SIG-M5 treated with dmso at 0.1 percent for 504 hours (cell line): ENCODE data around the gene RPLP2.

Experiments
- DNase-seq: peaks from one replicate; lab custom pipeline; 2025; ENCODE audit not compliant: unreplicated experiment; lab: John Stamatoyannopoulos, UW

RPLP2 gene

DNA sequence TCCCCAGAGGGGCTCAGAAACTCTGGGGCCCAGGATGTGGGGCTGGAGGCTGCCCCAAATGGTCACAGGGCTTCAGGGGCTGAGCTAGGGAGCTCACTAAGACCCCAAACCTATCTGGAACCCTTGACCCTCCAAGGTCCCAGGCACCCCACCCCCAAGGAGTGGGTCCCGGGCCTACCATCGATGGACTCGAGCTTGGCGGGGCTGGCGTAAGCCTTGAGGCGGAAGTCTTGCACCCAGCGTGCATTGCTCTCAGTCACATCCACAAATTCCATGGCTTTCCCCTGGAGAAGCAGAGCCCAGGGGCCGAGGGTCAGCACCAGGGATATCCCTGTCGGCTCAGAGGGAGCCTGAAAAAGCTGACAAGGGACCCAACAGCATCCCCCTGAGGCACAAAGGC is 35.9 kb upstream of the RPLP2 start:
- DNase-seq, result no peak

DNA sequence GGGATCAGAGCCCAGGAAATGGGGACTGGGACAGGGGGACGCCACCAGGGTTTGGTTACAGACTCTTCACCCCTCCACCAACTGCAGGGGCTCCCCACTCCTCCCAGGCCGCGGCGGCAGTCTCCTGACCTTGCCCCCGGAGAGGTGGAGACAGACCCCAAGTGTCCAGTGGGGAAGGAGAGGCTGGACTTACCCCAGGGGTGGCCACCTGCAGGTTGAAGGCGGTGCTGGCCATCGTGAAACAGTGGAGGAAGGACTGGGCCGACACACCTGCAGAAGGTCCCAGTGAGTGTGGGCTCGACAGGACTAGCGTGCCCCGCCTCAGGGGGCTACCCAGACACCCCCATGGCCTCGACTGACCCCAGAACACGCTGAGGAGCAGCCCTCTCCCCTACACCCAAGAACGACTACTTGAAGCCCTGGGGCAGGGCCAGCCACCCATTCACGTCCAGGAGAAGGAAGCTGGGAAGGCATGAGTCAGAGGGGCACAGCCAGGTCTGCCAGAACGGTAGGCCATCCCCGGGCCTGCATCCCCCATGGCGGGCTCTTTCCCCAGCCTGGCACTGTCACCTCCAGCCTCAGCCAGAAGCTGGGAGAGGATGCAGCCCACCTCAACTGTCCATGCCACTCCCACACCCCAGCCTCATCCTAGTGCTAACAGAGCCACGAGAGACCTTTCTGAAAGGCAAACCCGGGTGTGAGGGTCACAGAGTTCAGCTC is 34.7 kb upstream of the RPLP2 start:
- DNase-seq, result no peak

DNA sequence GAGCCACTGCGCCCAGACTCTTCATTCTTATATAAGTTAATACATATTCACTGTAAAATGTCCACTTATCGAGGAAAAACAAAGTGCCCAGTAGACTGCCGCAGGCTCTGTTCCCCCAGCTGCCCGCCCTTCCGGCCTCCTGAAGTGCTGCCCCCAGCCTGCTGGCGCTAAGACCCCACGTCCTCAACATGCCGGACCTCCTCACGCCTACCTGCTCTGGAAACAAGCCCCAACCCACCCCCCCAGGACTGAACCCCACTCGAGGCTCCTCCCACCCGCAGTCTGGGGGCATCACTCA is 33.6 kb upstream of the RPLP2 start:
- DNase-seq, result no peak

GRCh38 chr11:776561-777287 is 33.0 kb upstream of the RPLP2 start:
- DNase-seq, result peak; percentile 35

GRCh38 chr11:777288-778255 is 32.2 kb upstream of the RPLP2 start, which contains the start of gene GATD1:
Gene GATD1 (minus strand): TSS chr11:777487. CDS start chr11:777462, 25 bp downstream.
- peak; percentile 71 for DNase-seq

DNA sequence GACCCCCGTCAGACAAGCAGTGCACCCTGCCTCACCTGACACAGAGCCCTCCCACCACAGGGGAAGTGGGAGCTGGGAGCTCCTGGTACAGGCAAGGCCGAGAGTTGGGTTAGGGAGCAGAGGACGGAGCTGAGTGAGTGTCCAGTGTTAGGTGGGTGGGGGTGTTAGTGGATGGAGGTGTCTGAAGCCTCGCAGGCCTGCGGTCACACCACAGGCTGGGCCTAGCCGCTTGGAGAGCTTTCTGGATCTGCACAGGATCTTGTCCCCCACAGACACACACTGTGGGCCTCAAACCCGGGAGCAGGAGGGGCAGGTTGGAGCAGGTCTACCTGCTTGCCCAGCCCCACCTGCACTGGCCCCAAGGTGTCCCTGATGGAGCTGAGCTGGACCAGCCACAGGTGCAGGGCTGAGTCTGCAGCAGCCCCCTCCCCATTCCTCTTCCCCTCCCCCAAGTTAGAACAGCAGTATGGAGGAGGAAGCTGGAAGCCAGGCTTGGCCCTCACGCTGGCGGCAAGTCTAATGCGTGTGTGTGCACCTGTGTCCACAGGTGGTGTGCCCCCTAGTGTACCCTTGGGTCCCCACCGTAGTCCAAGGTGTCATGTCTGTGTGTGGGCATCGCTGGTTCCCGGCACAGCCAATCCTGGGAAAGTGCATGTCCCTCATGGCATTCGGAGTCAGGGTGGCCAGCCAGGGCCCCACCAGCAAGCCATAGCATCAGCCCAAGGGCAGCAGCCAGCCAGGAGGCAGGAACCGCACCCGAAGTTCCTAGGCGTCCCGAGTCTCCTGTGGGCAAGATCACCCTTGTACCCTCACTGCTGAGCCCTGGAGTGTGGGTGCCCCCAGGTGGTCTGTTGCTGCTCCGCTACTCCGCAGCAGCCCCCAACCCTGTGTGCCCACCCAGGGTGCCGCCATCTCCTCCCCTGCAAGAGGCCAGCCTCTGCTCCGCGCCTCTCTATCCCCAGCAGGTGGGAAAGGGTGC is 30.5 kb upstream of the RPLP2 start:
- DNase-seq, result no peak

DNA sequence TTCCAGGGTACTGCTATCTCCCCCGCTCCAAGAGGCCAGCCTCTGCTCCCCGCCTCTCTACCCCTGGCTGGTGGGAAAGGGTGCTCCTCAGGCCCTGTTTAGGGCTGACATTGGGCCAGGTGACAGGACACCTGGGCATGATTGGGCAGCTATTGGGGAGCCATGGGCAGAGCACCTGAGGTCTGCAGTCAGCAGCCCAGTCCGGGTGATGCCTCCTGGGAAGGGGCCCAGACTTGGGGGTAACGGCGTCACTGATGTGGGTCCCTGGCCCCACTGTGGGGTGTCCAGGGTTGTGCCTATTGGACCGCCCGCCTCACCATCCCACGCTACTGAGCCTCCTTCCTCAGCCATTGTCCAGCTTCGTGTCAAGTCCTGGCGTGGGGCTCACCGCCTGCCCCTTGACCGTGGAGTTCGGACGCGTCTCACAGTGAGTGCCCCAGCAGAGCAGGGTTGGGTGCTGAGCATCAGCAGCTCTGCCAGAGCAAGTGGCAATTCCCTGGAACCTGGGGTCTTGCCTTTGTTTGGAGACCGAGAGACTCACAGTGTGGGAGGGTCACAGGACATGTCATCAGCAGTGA is 29.7 kb upstream of the RPLP2 start:
- DNase-seq, result no peak

DNA sequence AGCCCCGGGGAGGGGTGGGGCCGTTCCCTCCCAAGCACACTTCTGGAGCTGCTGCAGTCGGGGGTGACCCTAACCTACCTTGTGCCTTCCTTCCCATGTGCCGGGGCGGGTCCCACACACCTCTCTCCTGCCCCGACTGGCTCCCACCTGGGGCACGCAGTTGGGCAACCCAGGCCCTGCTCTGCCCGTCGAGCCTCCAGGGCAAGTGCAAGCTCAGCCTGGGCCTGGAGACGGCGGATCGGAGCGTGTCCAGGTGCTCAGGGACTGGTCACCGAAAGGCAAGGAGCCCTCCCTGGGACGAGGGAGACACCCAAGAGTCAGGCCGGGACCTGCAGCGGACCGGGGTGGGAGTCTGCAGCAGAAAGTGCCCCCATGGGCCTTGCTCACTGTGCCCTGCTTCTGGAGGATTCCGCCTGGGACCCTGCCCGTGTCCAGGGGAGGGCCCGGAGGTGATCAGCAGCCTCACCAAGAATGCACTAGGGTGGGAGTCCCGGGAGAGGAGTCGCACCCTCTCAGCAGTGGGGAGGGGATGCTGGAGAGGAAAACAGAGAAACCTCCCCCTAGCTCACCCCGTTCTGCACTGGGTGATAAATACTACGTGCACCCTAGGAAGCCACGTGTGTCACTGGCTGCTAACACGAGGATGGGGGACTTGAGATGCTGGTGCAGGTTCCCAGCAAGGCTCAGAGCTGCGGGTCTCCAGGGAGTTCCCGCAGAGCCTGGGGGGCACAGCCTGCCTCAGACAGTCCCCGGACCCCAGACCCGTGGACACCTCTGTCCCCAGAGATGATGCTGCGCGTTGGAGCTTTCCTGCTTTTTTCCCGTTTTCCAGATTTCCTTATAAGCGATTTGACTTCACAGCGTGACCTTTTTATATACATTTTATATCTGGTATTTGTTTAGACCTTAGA is 27.2 kb upstream of the RPLP2 start:
- no peak for DNase-seq

GRCh38 chr11:783581-784015 is 26.2 kb upstream of the RPLP2 start:
- DNase-seq, result no peak

DNA sequence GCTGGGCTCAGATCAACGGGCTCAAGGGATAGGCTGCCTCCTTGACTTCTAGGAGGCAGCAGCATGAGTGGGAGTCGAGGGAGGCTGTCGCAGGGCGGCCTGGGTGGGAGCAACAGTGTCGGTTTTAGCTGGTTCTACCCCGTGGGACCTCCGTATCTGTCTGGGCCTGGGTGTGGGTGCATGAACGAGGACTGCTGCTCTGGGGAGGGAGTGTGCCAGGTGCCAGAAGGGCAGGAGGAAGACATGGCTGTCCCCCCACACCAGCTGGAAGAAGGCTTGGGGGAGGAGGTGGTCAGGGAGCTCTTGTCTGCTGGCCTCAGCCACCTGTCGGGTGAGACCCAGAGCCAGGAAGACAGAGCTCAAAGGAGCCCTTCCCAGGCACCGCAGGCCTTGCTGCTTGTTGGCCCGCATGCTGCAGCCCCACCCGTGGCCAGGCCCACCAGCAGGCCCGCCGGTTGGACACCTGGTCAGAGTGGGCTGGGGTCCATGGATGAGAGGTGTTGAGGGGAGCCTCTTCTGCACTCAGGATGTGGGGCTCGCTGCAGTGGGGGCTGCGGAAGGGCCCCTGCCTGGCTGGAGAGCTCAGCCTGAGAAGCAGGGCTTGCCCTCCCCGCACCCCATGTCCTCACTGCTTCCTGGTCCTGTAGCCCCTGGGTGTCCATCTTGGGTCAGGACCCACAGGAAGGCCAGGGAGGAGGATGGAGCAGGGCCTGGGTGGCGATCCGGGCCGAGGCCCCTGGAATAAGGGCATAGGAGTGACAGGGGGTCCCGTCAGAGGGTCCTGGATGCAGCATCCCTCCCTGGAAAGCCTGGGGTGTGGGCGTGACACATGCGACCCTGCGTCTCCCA is 23.3 kb upstream of the RPLP2 start:
- no peak for DNase-seq

DNA sequence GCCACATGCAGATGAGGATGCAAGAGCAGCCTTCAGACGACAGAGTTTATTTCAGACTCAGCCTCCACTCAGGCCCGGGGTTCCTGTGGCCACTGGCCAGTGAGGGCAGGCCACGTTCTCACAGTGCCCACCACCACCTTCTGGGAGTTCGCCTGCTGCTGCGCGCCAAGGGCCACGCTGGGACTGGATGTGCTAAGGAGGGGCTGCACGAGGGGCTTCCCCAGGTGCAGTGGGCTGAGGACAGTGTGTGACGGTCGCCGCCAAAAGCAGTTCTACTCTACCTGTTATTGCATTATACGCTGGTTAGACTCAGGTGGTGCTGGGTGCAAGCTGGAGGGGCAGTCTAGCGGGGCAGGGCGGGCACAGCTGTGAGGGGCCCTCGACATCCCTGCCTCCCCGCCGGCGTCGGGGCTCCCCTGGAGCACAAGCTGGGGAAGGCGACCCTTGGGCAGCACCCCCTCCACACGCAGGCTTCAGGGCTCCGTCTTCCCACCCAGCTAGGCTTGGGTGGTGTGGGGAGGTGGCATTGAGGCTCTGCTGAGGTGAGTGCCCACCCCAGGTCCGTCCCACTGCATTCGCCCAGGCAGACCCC is 22.6 kb upstream of the RPLP2 start:
- no peak for DNase-seq

DNA sequence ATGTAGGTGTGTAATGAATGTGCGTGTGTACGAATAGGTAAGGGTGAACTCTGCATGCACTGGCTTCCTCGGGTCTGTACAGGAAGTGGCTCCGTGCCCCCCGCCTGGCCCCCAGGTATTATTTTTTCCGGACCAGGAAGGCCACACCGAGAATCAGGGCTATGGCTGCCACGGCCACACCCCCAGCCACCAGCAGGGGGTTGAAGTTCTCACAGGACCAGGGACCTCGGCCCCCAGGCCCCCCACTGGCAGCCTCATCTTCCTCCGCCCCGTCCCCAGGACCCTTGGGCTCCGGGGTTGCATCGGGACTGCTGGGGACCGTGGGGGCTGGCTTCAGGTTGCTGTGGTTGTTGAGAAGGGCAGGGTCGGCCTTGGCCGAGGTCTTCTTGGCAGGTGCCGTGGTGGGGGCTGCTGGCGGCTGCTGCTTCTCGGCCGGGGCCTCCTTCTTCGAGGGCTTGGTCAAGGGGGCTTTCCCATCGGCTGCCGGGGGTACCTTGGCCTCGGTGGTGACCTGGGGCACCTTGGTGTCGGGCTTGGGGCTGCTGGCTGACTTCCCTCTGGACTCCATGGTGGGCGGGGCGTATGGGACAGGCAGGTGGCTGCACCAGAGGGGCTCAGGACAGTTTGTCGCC is 21.6 kb upstream of the RPLP2 start:
- no peak for DNase-seq

DNA sequence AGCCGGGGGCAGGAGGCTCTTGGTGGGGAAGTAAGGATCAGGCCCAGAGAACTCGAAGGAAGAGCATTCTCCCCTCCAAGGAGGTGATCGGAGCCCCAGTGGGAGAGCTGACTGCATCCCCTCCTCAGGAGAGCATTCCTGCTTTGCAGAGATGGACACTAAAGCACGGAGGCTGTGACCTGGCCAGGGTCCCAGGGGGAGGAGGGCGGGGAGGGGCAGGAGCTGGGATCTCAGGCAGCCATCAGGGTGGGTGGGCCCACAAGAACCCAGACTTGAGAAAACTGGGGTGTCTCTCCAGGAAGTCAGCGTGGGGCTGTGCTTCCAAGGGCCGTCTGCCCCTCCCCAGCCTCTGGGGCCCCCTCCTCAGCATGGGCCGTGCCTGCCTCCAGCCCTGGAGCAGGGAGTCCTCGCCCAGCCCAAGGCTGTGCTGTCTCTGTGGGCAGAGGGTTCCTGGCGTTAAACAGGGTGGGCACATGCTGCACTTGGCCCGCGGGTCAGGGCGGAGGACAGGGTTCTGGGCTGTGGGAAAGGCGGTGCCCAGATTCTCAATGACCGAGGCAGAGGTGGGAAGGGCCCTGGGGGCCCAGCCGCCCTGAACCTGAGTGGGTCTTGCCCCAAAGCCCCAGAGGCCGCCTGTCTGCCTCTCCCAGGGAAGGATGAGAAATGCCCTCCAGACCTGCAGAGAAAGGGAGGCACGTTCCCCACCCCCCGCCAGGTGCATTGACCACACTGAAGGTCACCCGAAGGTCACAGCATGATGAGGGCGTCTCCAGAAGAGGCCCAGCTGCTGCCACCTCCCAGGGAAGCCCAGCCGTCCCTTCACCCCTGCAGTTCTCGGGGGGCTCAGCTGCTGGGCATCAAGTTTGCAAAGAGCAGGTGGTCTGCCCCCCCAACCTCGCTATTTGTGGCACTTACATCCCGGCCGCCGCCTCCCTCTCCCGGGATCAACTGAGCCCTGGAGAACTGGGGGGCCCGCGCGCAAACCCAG is 20.5 kb upstream of the RPLP2 start:
- DNase-seq, result no peak

DNA sequence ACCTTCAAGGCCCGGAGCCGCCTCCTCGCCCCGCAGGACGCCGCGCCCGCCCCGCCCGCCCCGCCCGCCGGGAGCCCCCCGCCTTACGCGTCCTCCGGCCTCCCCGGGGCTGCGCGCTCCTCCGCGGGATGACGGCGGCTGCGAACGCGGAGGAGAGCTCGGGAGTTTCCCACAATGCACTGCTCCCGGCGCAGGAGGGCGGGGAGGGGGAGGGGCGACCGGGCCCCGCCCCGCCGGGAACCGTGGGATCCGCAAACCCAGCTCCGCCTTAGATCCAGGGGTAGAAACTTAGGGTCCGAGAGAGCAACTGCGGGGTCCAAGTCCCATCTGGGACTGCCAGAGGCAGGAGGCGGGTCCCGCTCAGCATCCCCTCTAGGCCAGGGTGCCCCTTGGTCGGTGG is 19.8 kb upstream of the RPLP2 start, which contains the start of gene CEND1:
CEND1 (minus strand) TSS at position 148 of the 400 bp plus-strand sequence. CDS start 1,514 bp downstream, outside the sequence.
- DNase-seq, result no peak

DNA sequence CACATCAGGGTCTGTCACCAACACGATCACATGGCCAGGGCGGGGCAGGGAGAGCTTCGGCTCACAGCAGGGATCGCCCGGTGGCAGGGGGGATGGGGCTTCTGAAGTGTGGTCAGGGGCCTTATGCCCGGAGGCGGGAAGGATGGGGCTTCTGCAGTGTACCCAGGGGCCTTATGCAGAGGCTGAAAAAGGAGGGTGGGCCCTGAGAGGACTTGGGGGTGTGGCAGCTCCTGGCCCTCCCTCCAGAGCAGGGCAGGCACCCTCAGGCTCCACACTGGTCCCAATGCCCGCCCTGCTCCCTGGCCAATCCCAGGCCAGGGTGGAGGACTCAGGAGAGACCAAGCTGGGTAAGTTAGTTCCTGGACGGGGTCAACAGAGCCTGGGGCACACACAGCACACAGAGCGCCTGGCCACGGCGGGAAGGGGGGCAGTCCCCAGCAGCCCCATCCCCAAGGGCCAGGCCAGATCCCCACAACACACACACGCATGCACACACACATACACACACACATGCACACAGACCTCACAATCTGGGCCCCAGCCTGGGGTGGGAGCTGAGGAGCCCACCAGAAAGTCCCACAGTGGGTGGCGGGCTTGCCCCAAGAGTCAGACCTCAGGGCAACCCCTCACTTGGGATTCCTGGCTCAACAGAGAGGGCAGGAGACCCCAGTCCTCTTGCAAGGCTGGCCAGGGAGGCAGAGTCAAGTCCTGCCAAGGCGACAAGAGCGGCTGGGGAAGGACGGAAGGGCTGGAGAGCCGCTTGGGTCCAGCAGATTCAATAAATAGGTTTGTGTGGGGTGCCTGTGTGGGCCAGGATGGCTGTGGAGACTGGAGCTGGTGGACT is 18.8 kb upstream of the RPLP2 start:
- no peak for DNase-seq
